Uterus (tissue), 4 donors: Measurements from ENCODE around the gene TSNAXIP1. TPM values are rescaled to one million over a fixed set of nuclear protein-coding genes. Genes with fewer than 3 reads are reported as not detected.
A peak's percentile ranks its signal among the peaks of the same experiment; 100 is the strongest.

Source experiments
- DNase-seq, 2 donors: peaks; one replicate each; pipeline ENCODE4 v3.0.0-alpha.2; 2019 to 2020
- H3K27ac ChIP-seq, 2 donors: fragments of 200-600 bp; sonication (generic); 1 replicate in 1 of 2; 2 replicates in 1 of 2; pipeline ENCODE4 v1.5.1; 2016 to 2018
- H3K27me3 ChIP-seq, 2 donors: fragments of 200-600 bp; sonication (generic); one replicate each; pipeline ENCODE4 v1.5.1; 2018 to 2019; ENCODE audit warnings: control low read depth in 1 of 2
- H3K36me3 ChIP-seq, 2 donors: fragments of 200-600 bp; sonication (generic); one replicate each; pipeline ENCODE4 v1.5.1; 2019; ENCODE audit warnings: control low read depth in 1 of 2
- H3K4me1 ChIP-seq, 2 donors: fragments of 200-600 bp; sonication (generic); one replicate each; pipeline ENCODE4 v1.5.1; 2018 to 2019; ENCODE audit warnings: control low read depth in 1 of 2
- H3K4me3 ChIP-seq, 2 donors: fragments of 200-600 bp; sonication (generic); 1 replicate in 1 of 2; 2 replicates in 1 of 2; pipeline ENCODE4 v1.5.1; 2018 to 2019; ENCODE audit warnings: mild to moderate bottlenecking in 1 of 2
- H3K9me3 ChIP-seq, 2 donors: fragments of 200-600 bp; sonication (generic); one replicate each; pipeline ENCODE4 v1.5.1; 2019; ENCODE audit warnings: control low read depth in 1 of 2
- CTCF ChIP-seq, 4 experiments: fragments of 200-600 bp in 2 of 4; fragments of 450-650 bp in 2 of 4; sonication (generic) in 2 of 4; IDR thresholded peaks; one replicate each; pipeline ENCODE4 v1.5.1; 2016 to 2019; ENCODE audit warnings: antibody characterized with exemption in 4 of 4, mild to moderate bottlenecking in 2 of 4, moderate library complexity in 1 of 4
- POLR2A ChIP-seq, 2 donors: fragments of 450-650 bp; IDR thresholded peaks; one replicate each; pipeline ENCODE4 v1.6.1; 2016; ENCODE audit warnings: antibody characterized with exemption in 2 of 2, mild to moderate bottlenecking in 1 of 2, moderate library complexity in 1 of 2
- intact Hi-C: fragments of 100-400 bp; cut with DNase I; formaldehyde crosslinking; loops from one replicate; pipeline ENCODE4 v1.15.1; 2023; ENCODE audit warnings: low total_unique reads
- total RNA-seq, 4 donors: library from RNA; depleted of rRNA in 3 of 4; stranded (reverse); fragments of >200 nt in 3 of 4; gene quantifications; one replicate each; pipeline versions ENCODE4 v1.1.0 to v1.2.4, GENCODE V29; 2014 to 2023
- donor health status: DM: yes; HTN: yes; CAD: no.

The TSNAXIP1 gene
- total RNA-seq, 4 donors from 2014 or later: 2.7 to 4.9 (median 3.6) TPM

- no peak for DNase-seq
- intact Hi-C loops: no loop called here
- no peak for TF ChIP-seq CTCF (IDR thresholded peaks at IDR 0.05)
- TF ChIP-seq POLR2A (IDR thresholded peaks at IDR 0.05): no peak
These were observed 15.8 kb downstream of the TSNAXIP1 start for GRCh38 chr16:67822511-67822910.

GRCh38 chr16:67825119-67825518, 18.4 kb downstream of the TSNAXIP1 start:
- Histone ChIP-seq H3K27me3 (no peaks in the 10 kb centered on the region), H3K4me1 (no peaks in the 10 kb centered on the region), H3K9me3 (no peaks in the 10 kb centered on the region), H3K27ac (no peak overlapping the region), H3K36me3 (no peaks in the 10 kb centered on the region), H3K4me3 (no peak overlapping the region)
- intact Hi-C loops: no loop called here
- TF ChIP-seq POLR2A (IDR thresholded peaks at IDR 0.05): no peak
- no peak for TF ChIP-seq CTCF (IDR thresholded peaks at IDR 0.05)
- no peak for DNase-seq

More at GRCh38 chr16:67822511-67822910, 15.8 kb downstream of the TSNAXIP1 start:
- Histone ChIP-seq H3K27ac (no peak overlapping the region), H3K9me3 (no peaks in the 10 kb centered on the region), H3K27me3 (no peaks in the 10 kb centered on the region), H3K4me3 (no peak overlapping the region), H3K36me3 (no peaks in the 10 kb centered on the region), H3K4me1 (no peaks in the 10 kb centered on the region)

GRCh38 chr16:67825906-67826305, 19.2 kb downstream of the TSNAXIP1 start:
- no peaks in the 10 kb centered on the region for H3K27me3 ChIP-seq
- intact Hi-C loops: no loop called here
- H3K27ac ChIP-seq: no peak overlapping the region
- H3K4me1 ChIP-seq: no peaks in the 10 kb centered on the region
- H3K4me3 ChIP-seq: no peak overlapping the region
- no peaks in the 10 kb centered on the region for H3K9me3 ChIP-seq
- TF ChIP-seq POLR2A (IDR thresholded peaks at IDR 0.05) (no peak), CTCF (IDR thresholded peaks at IDR 0.05) (no peak)
- H3K36me3 ChIP-seq: no peaks in the 10 kb centered on the region
- no peak for DNase-seq

- intact Hi-C loops: no loop called here
- Histone ChIP-seq H3K27me3 (no peaks in the 10 kb centered on the region), H3K4me1 (no peaks in the 10 kb centered on the region), H3K27ac (no peak overlapping the region), H3K36me3 (no peaks in the 10 kb centered on the region), H3K9me3 (no peaks in the 10 kb centered on the region), H3K4me3 (no peak overlapping the region)
- no peak for DNase-seq
- TF ChIP-seq CTCF (IDR thresholded peaks at IDR 0.05) (no peak), POLR2A (IDR thresholded peaks at IDR 0.05) (no peak)
These were observed 22.0 kb downstream of the TSNAXIP1 start for GRCh38 chr16:67828651-67829050.

- H3K9me3 ChIP-seq: no peaks in the 10 kb centered on the region
- H3K4me1 ChIP-seq: no peaks in the 10 kb centered on the region
- no peaks in the 10 kb centered on the region for H3K27me3 ChIP-seq
- peak overlapping the region; percentile 89 to 93 for H3K4me3 ChIP-seq
- no peaks in the 10 kb centered on the region for H3K36me3 ChIP-seq
- TF ChIP-seq POLR2A (IDR thresholded peaks at IDR 0.05) (no peak), CTCF (IDR thresholded peaks at IDR 0.05) (no peak)
- DNase-seq: no peak
- peak overlapping the region; percentile 69 to 87 for H3K27ac ChIP-seq
- intact Hi-C loops: no loop called here
These were observed 26.3 kb downstream of the TSNAXIP1 start for GRCh38 chr16:67833030-67833414.
